Common myeloid progenitor, CD34-positive (primary cell): ENCODE measurements around the gene CUX1.

Experiments used
- CTCF ChIA-PET: fragments of 350-600 bp; sonication (Branson Sonifier 250); formaldehyde crosslinking; loops from one replicate; lab custom pipeline; 2021; ENCODE audit warnings: antibody characterized with exemption; lab: Charles Lee
- POLR2A ChIA-PET: fragments of 350-600 bp; sonication (Branson Sonifier 250); formaldehyde crosslinking; loops from one replicate; lab custom pipeline; 2021; ENCODE audit warnings: antibody characterized with exemption; lab: Charles Lee
- DNase-seq, 3 donors: peaks; one replicate each; pipeline versions ENCODE4 v3.0.0 to v3.0.0-alpha.2; 2013
- H3K27ac ChIP-seq, 2 experiments: 1 replicate in 1 of 2; 2 replicates in 1 of 2; pipeline ENCODE4 v1.7.0; 2013; ENCODE audit warnings: inconsistent platforms in 2 of 2, low read length in 2 of 2, mild to moderate bottlenecking in 2 of 2, low read depth in 1 of 2, moderate library complexity in 1 of 2; ENCODE audit not compliant: severe bottlenecking in 2 of 2, insufficient read depth in 1 of 2, poor library complexity in 1 of 2
- H3K27me3 ChIP-seq, 5 experiments: replicated peaks in 2 of 5; 1 replicate in 3 of 5; 2 replicates in 2 of 5; pipeline versions ENCODE4 v1.6.1 to v1.7.0; 2013; ENCODE audit warnings: low read length in 4 of 5, mild to moderate bottlenecking in 2 of 5, moderate library complexity in 2 of 5, inconsistent platforms in 1 of 5; ENCODE audit not compliant: insufficient read depth in 5 of 5, control insufficient read depth in 4 of 5
- H3K36me3 ChIP-seq, 4 experiments: 1 replicate in 2 of 4; 2 replicates in 2 of 4; pipeline versions ENCODE4 v1.6.1 to v1.7.0; 2013; ENCODE audit warnings: low read length in 3 of 4, control low read depth in 1 of 4, mild to moderate bottlenecking in 1 of 4; ENCODE audit not compliant: control insufficient read depth in 4 of 4, insufficient read depth in 4 of 4
- H3K4me1 ChIP-seq, 4 experiments: 1 replicate in 3 of 4; 2 replicates in 1 of 4; pipeline versions ENCODE4 v1.6.1 to v1.7.1; 2013; ENCODE audit warnings: low read length in 3 of 4, mild to moderate bottlenecking in 3 of 4, control low read depth in 1 of 4, inconsistent platforms in 1 of 4, moderate library complexity in 1 of 4; ENCODE audit not compliant: control insufficient read depth in 4 of 4, insufficient read depth in 4 of 4; ENCODE audit errors: control extremely low read depth in 1 of 4
- H3K4me3 ChIP-seq, 7 experiments: 1 replicate in 4 of 7; 2 replicates in 3 of 7; pipeline versions ENCODE4 v1.5.1 to v1.7.0; 2013; ENCODE audit warnings: mild to moderate bottlenecking in 7 of 7, low read length in 6 of 7, moderate library complexity in 6 of 7, inconsistent platforms in 2 of 7, low read depth in 2 of 7, control low read depth in 1 of 7; ENCODE audit not compliant: insufficient read depth in 4 of 7, control insufficient read depth in 1 of 7; ENCODE audit errors: extremely low read depth in 1 of 7
- H3K9me3 ChIP-seq, 5 experiments: 1 replicate in 4 of 5; 2 replicates in 1 of 5; pipeline versions ENCODE4 v1.6.1 to v1.7.1; 2013; ENCODE audit warnings: low read length in 4 of 5, mild to moderate bottlenecking in 2 of 5, inconsistent platforms in 1 of 5, low read depth in 1 of 5, moderate library complexity in 1 of 5; ENCODE audit not compliant: control insufficient read depth in 4 of 5, insufficient read depth in 2 of 5; ENCODE audit errors: control extremely low read depth in 1 of 5
- WGBS: methylation state at CpG from one replicate; pipeline ENCODE4 v1.1.5; 2013; ENCODE audit not compliant: insufficient coverage; 5-methylcytosine and 5-hydroxymethylcytosine counted together

The CUX1 gene

DNA sequence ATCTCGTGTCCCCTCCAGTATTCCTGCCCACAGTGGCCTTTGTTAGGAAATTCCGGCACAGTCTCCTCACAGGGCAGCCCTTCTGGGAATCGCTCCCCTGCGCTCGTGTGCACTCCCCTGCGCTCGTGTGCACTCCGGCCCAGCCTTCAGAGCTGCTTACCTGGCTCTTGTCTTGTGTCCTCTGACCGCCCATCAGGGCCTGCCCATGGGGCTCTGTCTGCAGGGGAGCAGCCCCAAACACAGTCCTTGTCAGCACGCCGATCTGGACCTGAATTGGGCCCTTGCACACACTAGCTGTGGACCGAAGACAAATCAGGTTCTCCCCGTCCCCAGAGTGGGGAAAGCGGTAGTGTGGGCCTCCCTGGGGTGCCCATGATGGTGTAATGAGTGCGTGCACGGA, 179.4 kb downstream of the CUX1 start:
- Histone ChIP-seq H3K27ac (no peak overlapping the region), H3K4me3 (no peak overlapping the region), H3K4me1 (peaks cover 0 to 57% (median 38%) of the 10 kb centered on the region in 4 experiments), H3K27me3 (no peaks in the 10 kb centered on the region), H3K9me3 (no peaks in the 10 kb centered on the region), H3K36me3 (peaks cover 0 to 5% (median 0%) of the 10 kb centered on the region in 4 experiments)
- POLR2A ChIA-PET = interaction anchor here (0.6 kb wide), 1 partner anchor 174 kb away, joined by 4 read pairs; no protein-coding TSS in a partner anchor
- CTCF ChIA-PET = interaction anchor here (0.8 kb wide), 1 partner anchor 33 kb away, joined by 3 read pairs; no protein-coding TSS in a partner anchor
- no peak for DNase-seq
- 96% methylated on average over 14 of the region's 16 CpGs for WGBS

GRCh38 chr7:101998029-101998905, 180.8 kb downstream of the CUX1 start:
- CTCF ChIA-PET = interaction anchor here (0.7 to 1.2 kb wide), 6 partner anchors 11 to 32 kb away, joined by 3 read pairs; no protein-coding TSS in a partner anchor
- Histone ChIP-seq H3K4me3 (peak overlapping the region in 1 of 7 experiments; percentile 28), H3K4me1 (peaks cover 0 to 57% (median 36%) of the 10 kb centered on the region in 4 experiments), H3K9me3 (no peaks in the 10 kb centered on the region), H3K27ac (peak overlapping the region in 1 of 2 experiments; percentile 36), H3K36me3 (peaks cover 0 to 5% (median 0%) of the 10 kb centered on the region in 4 experiments), H3K27me3 (no peaks in the 10 kb centered on the region)
- POLR2A ChIA-PET = no interaction called here
- no peak for DNase-seq
- WGBS = 60% methylated on average over 20 of the region's 24 CpGs

GRCh38 chr7:101998906-101999240, 181.4 kb downstream of the CUX1 start:
- peaks cover 0 to under 1% (median 0%) of the 10 kb centered on the region in 4 experiments for H3K36me3 ChIP-seq
- peak in 1 of 3 donors; percentile 29 for DNase-seq
- ChIA-PET POLR2A (no interaction called here), CTCF (interaction anchor here (0.9 to 1.3 kb wide), 5 partner anchors 12 to 58 kb away, joined by 3 to 4 read pairs (median 3); no protein-coding TSS in a partner anchor)
- H3K4me3 ChIP-seq = peak overlapping the region in 1 of 7 experiments; percentile 28
- no peaks in the 10 kb centered on the region for H3K27me3 ChIP-seq
- peaks cover 0 to 51% (median 34%) of the 10 kb centered on the region in 4 experiments for H3K4me1 ChIP-seq
- H3K27ac ChIP-seq = peak overlapping the region in 1 of 2 experiments; percentile 36
- H3K9me3 ChIP-seq = no peaks in the 10 kb centered on the region
- WGBS = 15% methylated on average over 4 of the region's 6 CpGs

DNA sequence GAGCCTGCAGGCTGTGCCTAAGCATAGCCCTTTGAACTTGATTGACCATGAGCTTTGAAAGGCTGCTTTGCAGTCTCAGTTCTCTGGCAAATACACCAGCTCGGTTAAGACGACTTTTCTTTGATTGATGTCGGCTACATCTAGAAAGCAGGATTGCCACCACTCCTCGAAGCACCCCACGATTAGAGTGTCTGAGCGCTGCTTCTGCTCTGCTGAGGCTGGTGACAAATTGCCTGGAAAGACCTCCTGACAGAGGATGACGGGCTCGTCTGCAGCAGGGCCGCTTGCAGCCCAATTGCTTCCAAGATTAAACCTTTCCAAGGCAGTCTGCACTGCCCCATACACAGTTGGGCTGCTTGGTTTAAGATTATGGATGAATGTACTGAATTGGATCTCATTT, 182.0 kb downstream of the CUX1 start:
- CTCF ChIA-PET = interaction anchor here (1.0 to 1.3 kb wide), 5 partner anchors 13 to 58 kb away, joined by 3 to 4 read pairs (median 3); no protein-coding TSS in a partner anchor
- 87% methylated on average over 9 of the region's 9 CpGs for WGBS
- Histone ChIP-seq H3K4me3 (no peak overlapping the region), H3K27ac (no peak overlapping the region), H3K36me3 (no peaks in the 10 kb centered on the region), H3K9me3 (no peaks in the 10 kb centered on the region), H3K27me3 (no peaks in the 10 kb centered on the region), H3K4me1 (peaks cover 0 to 46% (median 34%) of the 10 kb centered on the region in 4 experiments)
- POLR2A ChIA-PET = no interaction called here
- DNase-seq = no peak

GRCh38 chr7:102000123-102000522, 182.7 kb downstream of the CUX1 start:
- 96% methylated on average over 9 of the region's 9 CpGs for WGBS
- ChIA-PET POLR2A (no interaction called here), CTCF (interaction anchor here (0.9 to 1.3 kb wide), 3 partner anchors 14 to 59 kb away, joined by 3 to 4 read pairs (median 3); no protein-coding TSS in a partner anchor)
- Histone ChIP-seq H3K27ac (no peak overlapping the region), H3K4me3 (no peak overlapping the region), H3K27me3 (no peaks in the 10 kb centered on the region), H3K9me3 (no peaks in the 10 kb centered on the region), H3K36me3 (no peaks in the 10 kb centered on the region), H3K4me1 (peaks cover 0 to 40% (median 29%) of the 10 kb centered on the region in 4 experiments)
- DNase-seq = no peak

- Histone ChIP-seq H3K4me1 (peaks cover 0 to 4% (median 2%) of the 10 kb centered on the region in 4 experiments), H3K4me3 (no peak overlapping the region), H3K27me3 (no peaks in the 10 kb centered on the region), H3K36me3 (peaks cover 2 to 4% (median 3%) of the 10 kb centered on the region in 4 experiments), H3K9me3 (no peaks in the 10 kb centered on the region), H3K27ac (no peak overlapping the region)
- CTCF ChIA-PET = interaction anchor here (1.0 kb wide), 1 partner anchor 16 kb away, joined by 3 read pairs; no protein-coding TSS in a partner anchor
- POLR2A ChIA-PET = no interaction called here
- 93% methylated on average over 2 of the region's 4 CpGs for WGBS
- no peak for DNase-seq
Observed at GRCh38 chr7:102004229-102004628, 186.8 kb downstream of the CUX1 start.
